Effector CD8-positive, alpha-beta T cell (primary cell): ENCODE measurements around the gene G2E3.
"Not testable (repeated sequence)": the region's sequence is repeated elsewhere in the genome, so short reads cannot be mapped to it uniquely, and the experiment has no call there.

Experiments used
- DNase-seq: peaks from one replicate; lab custom pipeline; 2025; lab: John Stamatoyannopoulos, UW
- total RNA-seq, 4 experiments: gene quantifications; one replicate each; lab custom pipeline; 2026; lab: John Stamatoyannopoulos, UW

The G2E3 gene
- total RNA-seq = 37.6 to 55.3 (median 41.4) reads per million in 4 experiments

- DNase-seq = peak; percentile 74
Measured at GRCh38 chr14:30558675-30559555, at the start of gene G2E3. TSS of gene G2E3 (plus strand) at chr14:30559158. CDS start at chr14:30581080, 21,922 bp downstream.

GRCh38 chr14:30517737-30518136 is 41.2 kb upstream of the G2E3 start:
- no peak for DNase-seq

- no peak for DNase-seq
Measured at GRCh38 chr14:30518867-30519560, 39.9 kb upstream of the G2E3 start.

GRCh38 chr14:30519961-30520360 is 39.0 kb upstream of the G2E3 start:
- no peak for DNase-seq

GRCh38 chr14:30520536-30520935 is 38.4 kb upstream of the G2E3 start:
- no peak for DNase-seq

- DNase-seq = no peak
Measured at GRCh38 chr14:30521899-30522736, 36.8 kb upstream of the G2E3 start.

- no peak for DNase-seq
Measured at GRCh38 chr14:30525833-30526232, 33.1 kb upstream of the G2E3 start.

- no peak for DNase-seq
Measured at GRCh38 chr14:30527196-30527595, 31.8 kb upstream of the G2E3 start.

GRCh38 chr14:30528119-30528518 is 30.8 kb upstream of the G2E3 start:
- DNase-seq = no peak

GRCh38 chr14:30528778-30529642 is 29.9 kb upstream of the G2E3 start:
- no peak for DNase-seq

GRCh38 chr14:30532264-30532663 is 26.7 kb upstream of the G2E3 start:
- DNase-seq = no peak

GRCh38 chr14:30533126-30533525 is 25.8 kb upstream of the G2E3 start:
- DNase-seq = no peak

GRCh38 chr14:30541318-30541717 is 17.6 kb upstream of the G2E3 start:
- no peak for DNase-seq

- DNase-seq = not testable (repeated sequence)
Measured at GRCh38 chr14:30546735-30547134, 12.2 kb upstream of the G2E3 start.

- no peak for DNase-seq
Measured at GRCh38 chr14:30547388-30548048, 11.4 kb upstream of the G2E3 start.

GRCh38 chr14:30550335-30550734 is 8.6 kb upstream of the G2E3 start:
- no peak for DNase-seq

- no peak for DNase-seq
Measured at GRCh38 chr14:30551460-30551859, 7.5 kb upstream of the G2E3 start.

GRCh38 chr14:30553311-30553989 is 5.5 kb upstream of the G2E3 start:
- DNase-seq = no peak

- DNase-seq = no peak
Measured at GRCh38 chr14:30558362-30558674, 640 bp upstream of the G2E3 start.

GRCh38 chr14:30559638-30560091 is 707 bp downstream of the G2E3 start:
- DNase-seq = no peak
